ENCODE results near the gene PSTK. TPM values are rescaled to one million over a fixed set of nuclear protein-coding genes. Genes with fewer than 3 reads are reported as not detected.

PSTK gene
- total and polyA plus RNA-seq, 8 donors: 1.4 to 3.1 (median 2.2) TPM

- DNase-seq: no peak
- FAIRE-seq: no peak
- no peaks in the 10 kb centered on the region for H3K9me3 ChIP-seq
- H3K4me3 ChIP-seq: no peak overlapping the region
- peaks cover 0 to 3% (median 0%) of the 10 kb centered on the region in 3 donors for H3K36me3 ChIP-seq
- no peak for ATAC-seq
- no peaks in the 10 kb centered on the region for H3K27me3 ChIP-seq
- TF ChIP-seq, protein P1, sequence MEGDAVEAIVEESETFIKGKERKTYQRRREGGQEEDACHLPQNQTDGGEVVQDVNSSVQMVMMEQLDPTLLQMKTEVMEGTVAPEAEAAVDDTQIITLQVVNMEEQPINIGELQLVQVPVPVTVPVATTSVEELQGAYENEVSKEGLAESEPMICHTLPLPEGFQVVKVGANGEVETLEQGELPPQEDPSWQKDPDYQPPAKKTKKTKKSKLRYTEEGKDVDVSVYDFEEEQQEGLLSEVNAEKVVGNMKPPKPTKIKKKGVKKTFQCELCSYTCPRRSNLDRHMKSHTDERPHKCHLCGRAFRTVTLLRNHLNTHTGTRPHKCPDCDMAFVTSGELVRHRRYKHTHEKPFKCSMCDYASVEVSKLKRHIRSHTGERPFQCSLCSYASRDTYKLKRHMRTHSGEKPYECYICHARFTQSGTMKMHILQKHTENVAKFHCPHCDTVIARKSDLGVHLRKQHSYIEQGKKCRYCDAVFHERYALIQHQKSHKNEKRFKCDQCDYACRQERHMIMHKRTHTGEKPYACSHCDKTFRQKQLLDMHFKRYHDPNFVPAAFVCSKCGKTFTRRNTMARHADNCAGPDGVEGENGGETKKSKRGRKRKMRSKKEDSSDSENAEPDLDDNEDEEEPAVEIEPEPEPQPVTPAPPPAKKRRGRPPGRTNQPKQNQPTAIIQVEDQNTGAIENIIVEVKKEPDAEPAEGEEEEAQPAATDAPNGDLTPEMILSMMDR (IDR thresholded peaks at IDR 0.05): no peak
- H3K27ac ChIP-seq: no peak overlapping the region
- intact Hi-C loops (cut with DNase I): no loop called here
- H3K4me1 ChIP-seq: no peaks in the 10 kb centered on the region
Observed at GRCh38 chr10:123039632-123039930, 59.4 kb downstream of the PSTK start.

Other genes starting within 250 kb of the PSTK start
- 1,000 to 10,000 TPM in 4 of 6 donors, 100 to 1,000 TPM in 2; 734 to 3,085 (median 1,884) TPM for gene CUZD1, start 134.5 kb upstream of the PSTK start, total RNA-seq
- 1,000 to 10,000 TPM; 2,023 to 2,052 TPM for gene CUZD1, start 134.5 kb upstream of the PSTK start, polyA plus RNA-seq
- 1 to 10 TPM; 3.5 to 5.1 (median 4.8) TPM for gene FAM24B, start 100.8 kb upstream of the PSTK start, total RNA-seq
- gene FAM24B, start 100.8 kb upstream of the PSTK start, polyA plus RNA-seq: 1 to 10 TPM; 6.8 to 7.1 TPM
- gene FAM24A, start 69.8 kb upstream of the PSTK start, total RNA-seq: not detected
- gene FAM24A, start 69.8 kb upstream of the PSTK start, polyA plus RNA-seq: not detected
- 1 to 10 TPM; 2.2 to 4.4 (median 2.9) TPM for gene C10orf88, start 26.2 kb upstream of the PSTK start, total RNA-seq
- 1 to 10 TPM; 3.8 to 5.6 TPM for gene C10orf88, start 26.2 kb upstream of the PSTK start, polyA plus RNA-seq
- gene IKZF5, start 28.4 kb downstream of the PSTK start, total RNA-seq: 10 to 100 TPM in 3 of 6 donors, 1 to 10 TPM in 3; 7.4 to 13.1 (median 10.5) TPM
- 1 to 10 TPM; 6.2 to 8.5 TPM for gene IKZF5, start 28.4 kb downstream of the PSTK start, polyA plus RNA-seq
- 10 to 100 TPM; 10.1 to 18.2 (median 13.3) TPM for gene ACADSB, start 28.6 kb downstream of the PSTK start, total RNA-seq
- gene ACADSB, start 28.6 kb downstream of the PSTK start, polyA plus RNA-seq: 1 to 10 TPM; 3.6 to 6.4 TPM
- gene HMX3, start 155.6 kb downstream of the PSTK start, total RNA-seq: under 1 TPM in 2 of 6 donors, not detected in 4; 0.29 to 0.53 TPM
- gene HMX3, start 155.6 kb downstream of the PSTK start, polyA plus RNA-seq: under 1 TPM in 1 of 2 donors, not detected in 1; 0.07 TPM
- gene HMX2, start 167.7 kb downstream of the PSTK start, total RNA-seq: under 1 TPM in 3 of 6 donors, not detected in 3; 0.14 to 0.25 (median 0.14) TPM
- under 1 TPM in 1 of 2 donors, not detected in 1; 0.19 TPM for gene HMX2, start 167.7 kb downstream of the PSTK start, polyA plus RNA-seq
- 10 to 100 TPM; 15.9 to 33.8 (median 24.0) TPM for gene BUB3, start 174.0 kb downstream of the PSTK start, total RNA-seq
- gene BUB3, start 174.0 kb downstream of the PSTK start, polyA plus RNA-seq: 10 to 100 TPM in 1 of 2 donors, 1 to 10 TPM in 1; 10.0 to 24.5 TPM